Heart right ventricle (tissue), 16 donors: ENCODE results near the gene CALHM3. TPM values are rescaled to one million over a fixed set of nuclear protein-coding genes. Genes with fewer than 3 reads are reported as not detected.
A peak's percentile ranks its signal among the peaks of the same experiment; 100 is the strongest.
"Not testable (repeated sequence)": the region's sequence is repeated elsewhere in the genome, so short reads cannot be mapped to it uniquely, and the experiment has no call there.

Source experiments
- ATAC-seq, 8 donors: fragments of 200-7000 bp; cut with Tn5 transposase; one replicate each; pipeline ENCODE4 v1.9.1; 2020; ENCODE audit warnings: mild to moderate bottlenecking in 8 of 8, moderate library complexity in 8 of 8, moderate number of reproducible peaks in 1 of 8
- DNase-seq, 2 donors: peaks; one replicate each; pipeline ENCODE4 v3.0.0-alpha.2; 2020
- H3K27ac ChIP-seq, 10 donors: fragments of 200-600 bp; sonication (generic) in 2 of 10; one replicate each; pipeline versions ENCODE4 v1.5.0 to v1.8.0; 2020 to 2022; ENCODE audit warnings: mild to moderate bottlenecking in 3 of 10
- H3K27me3 ChIP-seq, 7 donors: fragments of 200-600 bp; one replicate each; pipeline ENCODE4 v1.8.0; 2021 to 2022; ENCODE audit warnings: mild to moderate bottlenecking in 2 of 7
- H3K36me3 ChIP-seq, 9 donors: fragments of 200-600 bp; sonication (generic) in 1 of 9; one replicate each; pipeline versions ENCODE4 v1.5.0 to v1.8.0; 2020 to 2022; ENCODE audit warnings: mild to moderate bottlenecking in 2 of 9
- H3K4me1 ChIP-seq, 9 donors: fragments of 200-600 bp; sonication (generic) in 1 of 9; one replicate each; pipeline versions ENCODE4 v1.5.0 to v1.8.0; 2020 to 2022; ENCODE audit warnings: mild to moderate bottlenecking in 4 of 9
- H3K4me3 ChIP-seq, 10 donors: fragments of 200-600 bp; sonication (generic) in 2 of 10; one replicate each; pipeline versions ENCODE4 v1.5.0 to v1.8.0; 2020 to 2022; ENCODE audit warnings: mild to moderate bottlenecking in 7 of 10, moderate library complexity in 2 of 10
- H3K9me3 ChIP-seq, 11 donors: fragments of 200-600 bp in 10 of 11; sonication (generic) in 2 of 11; one replicate each; pipeline versions ENCODE4 v1.5.0 to v1.8.0; 2013 to 2022; ENCODE audit warnings: mild to moderate bottlenecking in 2 of 11, control low read depth in 1 of 11, moderate library complexity in 1 of 11
- WGBS, 2 donors: extraction: QIAGEN DNeasy Blood & Tissue Kit; methylation state at CpG; one replicate each; pipeline ENCODE4 v1.1.7; 2013; ENCODE audit warnings: inconsistent platforms in 1 of 2; 5-methylcytosine and 5-hydroxymethylcytosine counted together
- intact Hi-C, 10 donors: fragments of 100-400 bp; cut with DNase I; formaldehyde crosslinking; loops; one replicate each; pipeline versions ENCODE4 v1.11.1 to v1.14.2; 2022
- long read RNA-seq, 3 donors: library from polyadenylated mRNA; unstranded; transcript quantifications; one replicate each; pipeline ENCODE4 v2.0.0, GENCODE V29; 2020 to 2021
- polyA plus RNA-seq, 2 donors: library from polyadenylated mRNA; stranded (reverse); fragments of 200-250 nt; gene quantifications; one replicate each; pipeline ENCODE4 v1.2.3, GENCODE V29; 2013
- total RNA-seq, 10 donors: library from RNA; stranded (reverse); fragmentation: NEBNext Ultra II Directional in 3 of 10; extraction: Animal tissue kit (Norgen Biotek cat#: 25700) in 3 of 10; gene quantifications; one replicate each; pipeline versions ENCODE4 v1.2.1 to v1.2.4, GENCODE V29; 2021 to 2023
- TF ChIP-seq, protein P1 (sequence below), 9 donors: fragments of 200-600 bp; sonication (generic) in 2 of 9; IDR thresholded peaks; one replicate each; pipeline versions ENCODE4 v1.5.0 to v1.8.0; 2021 to 2022; ENCODE audit warnings: antibody characterized with exemption in 9 of 9, mild to moderate bottlenecking in 5 of 9, moderate library complexity in 1 of 9
- donor health status: Arrhythmogenic right ventricular cardiomyopathy.
- donor health status: ischemic (EF 13 %, LVEDD 7.1; RV severe dilation, severe dysfunction).
- donor health status: healthy with polysubstance abuse.
- donor health status: DM: no; HTN: yes; CAD: no.
- donor health status: DM: no; HTN: no; CAD: no.
- donor health status: ischemic (EF 25% LVEDD 6.9; RV normal size, moderate dysfunction).
- donor health status: ischemic (EF 25% LVEDD 5.7; RV mildly dilated, moderate dysfunction).
- donor health status: healthy.
- donor health status: DM: yes; HTN: yes; CAD: no.
- donor health status: Ischemic cardiomyopathy.
- donor health status: ischemic (EF 35%, LVEDD 5.7; RV mildly dilated, moderate dysfunction).
- donor health status: nonischemic (EF 11% LVEDD 7.7; RV severe dilation, severe dysfunction).
- donor health status: DM: yes; HTN: yes; CAD: no.
- donor health status: PGD.
- donor health status: ischemic (EF 29% LVEDD 5.4; RV normal size, mild dysfunction).
- donor health status: nonischemic (EF 23%, LVEDD 6.1; RV moderate dilation, normal function).

CALHM3 gene, protein sequence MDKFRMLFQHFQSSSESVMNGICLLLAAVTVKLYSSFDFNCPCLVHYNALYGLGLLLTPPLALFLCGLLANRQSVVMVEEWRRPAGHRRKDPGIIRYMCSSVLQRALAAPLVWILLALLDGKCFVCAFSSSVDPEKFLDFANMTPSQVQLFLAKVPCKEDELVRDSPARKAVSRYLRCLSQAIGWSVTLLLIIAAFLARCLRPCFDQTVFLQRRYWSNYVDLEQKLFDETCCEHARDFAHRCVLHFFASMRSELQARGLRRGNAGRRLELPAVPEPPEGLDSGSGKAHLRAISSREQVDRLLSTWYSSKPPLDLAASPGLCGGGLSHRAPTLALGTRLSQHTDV
- total RNA-seq (not detected), polyA plus RNA-seq (not detected)
- long read RNA-seq, donor 1: 0 reads
- long read RNA-seq, donor 2: 0 reads
- long read RNA-seq, donor 3: 0 reads

DNA sequence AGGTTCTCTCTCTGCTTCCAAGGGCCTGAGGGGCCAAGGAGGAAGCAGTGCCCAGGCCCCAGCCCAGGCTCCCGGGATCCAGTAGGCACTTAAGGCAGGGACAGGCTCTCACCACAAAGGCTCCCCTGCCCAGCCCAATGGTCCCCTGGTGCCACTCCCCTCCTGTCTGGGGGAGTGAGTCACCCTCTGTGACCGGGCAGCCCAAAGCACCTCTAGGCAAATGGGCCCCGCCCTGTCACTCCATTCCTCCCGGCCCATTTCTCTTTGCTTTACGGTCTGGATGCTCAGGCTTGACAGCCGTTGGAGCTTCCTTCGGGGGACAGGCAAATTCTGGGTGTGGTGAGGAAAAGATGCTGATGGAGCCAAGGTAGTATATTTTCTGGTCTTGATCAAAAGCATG is at the start of gene CALHM3:
Gene CALHM3, minus strand, starts transcription at position 106 of the 400 bp plus-strand sequence. CDS start 208 bp downstream, outside the sequence.
- no peak within 1 kb of the TSS for H3K4me3 ChIP-seq
- peak in 1 of 8 donors; percentile 32 for ATAC-seq
- WGBS, 2 donors: 74 to 80% methylated on average over 7 of the region's 7 CpGs
- no peaks in the 10 kb centered on the region for H3K36me3 ChIP-seq
- DNase-seq: no peak
- TF ChIP-seq, protein P1, sequence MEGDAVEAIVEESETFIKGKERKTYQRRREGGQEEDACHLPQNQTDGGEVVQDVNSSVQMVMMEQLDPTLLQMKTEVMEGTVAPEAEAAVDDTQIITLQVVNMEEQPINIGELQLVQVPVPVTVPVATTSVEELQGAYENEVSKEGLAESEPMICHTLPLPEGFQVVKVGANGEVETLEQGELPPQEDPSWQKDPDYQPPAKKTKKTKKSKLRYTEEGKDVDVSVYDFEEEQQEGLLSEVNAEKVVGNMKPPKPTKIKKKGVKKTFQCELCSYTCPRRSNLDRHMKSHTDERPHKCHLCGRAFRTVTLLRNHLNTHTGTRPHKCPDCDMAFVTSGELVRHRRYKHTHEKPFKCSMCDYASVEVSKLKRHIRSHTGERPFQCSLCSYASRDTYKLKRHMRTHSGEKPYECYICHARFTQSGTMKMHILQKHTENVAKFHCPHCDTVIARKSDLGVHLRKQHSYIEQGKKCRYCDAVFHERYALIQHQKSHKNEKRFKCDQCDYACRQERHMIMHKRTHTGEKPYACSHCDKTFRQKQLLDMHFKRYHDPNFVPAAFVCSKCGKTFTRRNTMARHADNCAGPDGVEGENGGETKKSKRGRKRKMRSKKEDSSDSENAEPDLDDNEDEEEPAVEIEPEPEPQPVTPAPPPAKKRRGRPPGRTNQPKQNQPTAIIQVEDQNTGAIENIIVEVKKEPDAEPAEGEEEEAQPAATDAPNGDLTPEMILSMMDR (IDR thresholded peaks at IDR 0.05): no peak
- no peak within 1 kb of the TSS for H3K27ac ChIP-seq
- H3K4me1 ChIP-seq: peaks cover 0 to 17% (median 3%) of the 10 kb centered on the region in 9 donors
- no peaks in the 10 kb centered on the region for H3K9me3 ChIP-seq
- H3K27me3 ChIP-seq: no peaks in the 10 kb centered on the region
- intact Hi-C loops: no loop called here

DNA sequence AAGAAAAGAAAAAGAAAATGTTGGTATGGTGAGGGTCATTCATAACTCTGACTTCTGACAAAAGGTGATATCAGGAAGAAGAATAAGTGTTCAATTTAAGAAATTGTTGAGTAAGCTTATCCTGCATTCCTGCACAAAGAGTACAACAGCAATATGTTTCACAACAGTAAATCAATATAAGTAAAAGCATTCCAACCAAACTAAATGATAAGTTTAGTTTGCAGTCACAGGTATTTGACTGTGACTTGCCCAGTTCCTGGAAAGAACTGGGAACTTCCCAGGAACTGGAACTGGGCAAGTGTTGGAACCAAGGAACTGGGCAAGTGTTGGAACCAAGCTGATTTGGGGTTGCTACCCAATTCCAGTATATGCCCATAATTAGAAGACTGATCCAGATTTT is 49.5 kb upstream of the CALHM3 start:
- intact Hi-C loops: no loop called here
- TF ChIP-seq, protein P1 (IDR thresholded peaks at IDR 0.05): no peak

DNA sequence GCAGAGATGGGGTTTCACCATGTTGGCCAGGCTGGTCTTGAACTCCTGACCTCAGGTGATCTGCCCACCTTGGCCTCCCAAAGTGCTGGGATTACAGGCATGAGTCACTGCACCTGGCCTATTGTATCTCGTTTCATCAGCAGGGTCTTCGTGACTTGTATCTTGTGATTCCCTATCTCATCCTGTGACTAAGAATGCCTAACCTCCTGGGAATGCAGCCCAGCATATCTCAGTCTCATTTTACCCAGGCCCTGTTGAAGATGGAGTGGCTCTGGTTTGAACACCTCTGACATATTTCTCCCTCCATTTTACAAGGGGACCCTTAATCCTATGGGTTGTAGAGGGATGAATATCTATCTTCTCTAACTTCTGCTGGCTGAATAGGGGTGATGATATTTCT is 48.4 kb upstream of the CALHM3 start:
- ATAC-seq, DNase-seq, H3K4me3 ChIP-seq, H3K27ac ChIP-seq, H3K36me3 ChIP-seq, intact Hi-C loops, H3K4me1 ChIP-seq, H3K27me3 ChIP-seq: not testable (repeated sequence)
- peaks cover 0 to 31% (median 0%) of the 10 kb centered on the region in 11 donors for H3K9me3 ChIP-seq
- 25 to 27% methylated on average over 2 of the region's 2 CpGs for WGBS, 2 donors

More for the DNA sequence above, 49.5 kb upstream of the CALHM3 start:
- DNase-seq (no peak), ATAC-seq (no peak)
- H3K9me3 ChIP-seq: peaks cover 0 to 31% (median 0%) of the 10 kb centered on the region in 11 donors
- H3K36me3 ChIP-seq: no peaks in the 10 kb centered on the region
- no peak overlapping the region for H3K4me3 ChIP-seq
- no peaks in the 10 kb centered on the region for H3K4me1 ChIP-seq
- no peaks in the 10 kb centered on the region for H3K27me3 ChIP-seq
- no peak overlapping the region for H3K27ac ChIP-seq

- intact Hi-C loops: no loop called here
- Histone ChIP-seq H3K4me1 (no peaks in the 10 kb centered on the region), H3K27ac (no peak overlapping the region), H3K9me3 (peaks cover 0 to 31% (median 0%) of the 10 kb centered on the region in 11 donors), H3K36me3 (no peaks in the 10 kb centered on the region), H3K27me3 (no peaks in the 10 kb centered on the region), H3K4me3 (no peak overlapping the region)
- TF ChIP-seq, protein P1 (IDR thresholded peaks at IDR 0.05): no peak
- DNase-seq: no peak
- ATAC-seq: no peak
Observed at GRCh38 chr10:103525901-103526300, 46.9 kb upstream of the CALHM3 start.

DNA sequence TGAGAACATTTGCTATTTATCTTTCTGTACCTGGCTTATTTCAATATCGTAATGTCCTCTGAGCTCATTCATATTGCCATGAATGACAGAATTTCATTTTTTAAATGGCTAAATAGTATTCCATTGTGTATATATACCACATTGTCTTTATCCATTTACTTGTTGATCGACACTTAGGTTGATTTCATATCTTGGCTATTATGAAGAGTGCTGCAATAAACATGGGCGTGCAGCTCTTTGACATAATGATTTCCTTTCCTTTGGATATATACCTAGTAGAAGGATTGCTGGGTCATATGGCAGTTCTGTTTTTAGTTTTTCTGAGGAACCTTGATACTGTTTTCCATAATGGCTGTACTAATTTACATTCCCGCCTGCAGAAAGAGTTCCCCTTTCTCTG is 44.6 kb upstream of the CALHM3 start:
- intact Hi-C loops: no loop called here
- Histone ChIP-seq H3K9me3 (peaks cover 0 to 15% (median 0%) of the 10 kb centered on the region in 11 donors), H3K36me3 (no peaks in the 10 kb centered on the region), H3K4me3 (no peak overlapping the region), H3K4me1 (no peaks in the 10 kb centered on the region), H3K27ac (no peak overlapping the region), H3K27me3 (no peaks in the 10 kb centered on the region)
- no peak for DNase-seq
- ATAC-seq: no peak
- 90 to 93% methylated on average over 4 of the region's 4 CpGs for WGBS, 2 donors
- TF ChIP-seq, protein P1 (IDR thresholded peaks at IDR 0.05): no peak

- H3K27ac ChIP-seq, H3K36me3 ChIP-seq, H3K27me3 ChIP-seq, H3K4me3 ChIP-seq, intact Hi-C loops, H3K4me1 ChIP-seq, DNase-seq, ATAC-seq: not testable (repeated sequence)
- H3K9me3 ChIP-seq: peaks cover 0 to 15% (median 0%) of the 10 kb centered on the region in 11 donors
- 87 to 90% methylated on average over 7 of the region's 7 CpGs for WGBS, 2 donors
Observed at GRCh38 chr10:103522006-103522405, 43.0 kb upstream of the CALHM3 start.
